ENCODE results near the gene CLCN3.

The CLCN3 gene

DNA sequence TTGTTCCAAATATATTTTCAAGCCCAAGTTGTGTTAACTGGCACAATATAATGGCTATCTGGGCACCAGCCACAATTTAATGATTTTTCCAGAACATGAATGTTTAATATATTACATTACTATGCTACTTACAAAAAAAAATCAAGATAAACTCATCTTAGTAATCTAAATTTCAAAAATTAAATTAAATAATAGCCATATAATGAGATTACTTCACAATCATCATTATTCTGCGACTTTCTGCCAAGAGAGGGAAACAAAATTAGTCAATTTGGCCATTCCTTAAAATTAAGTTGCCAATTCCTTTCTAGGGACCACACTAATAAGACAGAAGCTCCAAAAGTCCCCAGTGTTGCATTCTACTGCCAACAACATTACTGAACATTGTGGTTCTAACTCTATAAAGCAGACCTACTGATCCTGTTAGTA is 15.5 kb upstream of the CLCN3 start:
- no peak overlapping the region for H3K4me3 ChIP-seq (ENCODE audit: low read length)
- no peaks in the 10 kb centered on the region for H3K9me3 ChIP-seq (ENCODE audit: low read length)
- H3K27me3 ChIP-seq (ENCODE audit: insufficient read depth, low read length) = no peaks in the 10 kb centered on the region
- H3K36me3 ChIP-seq (ENCODE audit: insufficient read depth, low read length) = peaks cover 15% of the 10 kb centered on the region
- H2AFZ ChIP-seq (ENCODE audit: low read depth, low read length) = no peak overlapping the region
- H3K4me1 ChIP-seq (ENCODE audit: insufficient read depth, low read length) = no peaks in the 10 kb centered on the region

DNA sequence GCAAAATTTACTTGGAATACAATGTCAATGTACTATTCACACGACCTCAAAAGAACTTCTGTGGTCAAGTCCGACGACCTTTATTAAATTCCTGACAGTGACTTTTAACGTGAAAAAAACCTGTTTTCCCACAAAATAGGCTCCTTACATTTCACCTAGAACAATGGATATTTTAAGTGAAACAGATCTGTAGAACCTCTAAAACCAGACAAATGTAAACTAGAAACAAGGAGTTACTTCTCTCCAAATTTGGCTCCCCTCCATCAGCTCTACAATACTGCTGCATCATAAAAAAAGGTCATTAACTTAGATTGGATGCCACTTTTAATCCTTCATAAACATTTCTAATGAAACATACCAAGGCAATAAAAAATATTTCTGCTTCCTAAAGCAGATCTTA is 9.2 kb upstream of the CLCN3 start:
- Histone ChIP-seq H2AFZ (ENCODE audit: low read depth, low read length) (no peak overlapping the region), H3K4me1 (ENCODE audit: insufficient read depth, low read length) (peaks cover 17% of the 10 kb centered on the region), H3K36me3 (ENCODE audit: insufficient read depth, low read length) (peaks cover 2% of the 10 kb centered on the region), H3K27me3 (ENCODE audit: insufficient read depth, low read length) (no peaks in the 10 kb centered on the region), H3K4me3 (ENCODE audit: low read length) (peak overlapping the region; percentile 83), H3K9me3 (ENCODE audit: low read length) (no peaks in the 10 kb centered on the region)

DNA sequence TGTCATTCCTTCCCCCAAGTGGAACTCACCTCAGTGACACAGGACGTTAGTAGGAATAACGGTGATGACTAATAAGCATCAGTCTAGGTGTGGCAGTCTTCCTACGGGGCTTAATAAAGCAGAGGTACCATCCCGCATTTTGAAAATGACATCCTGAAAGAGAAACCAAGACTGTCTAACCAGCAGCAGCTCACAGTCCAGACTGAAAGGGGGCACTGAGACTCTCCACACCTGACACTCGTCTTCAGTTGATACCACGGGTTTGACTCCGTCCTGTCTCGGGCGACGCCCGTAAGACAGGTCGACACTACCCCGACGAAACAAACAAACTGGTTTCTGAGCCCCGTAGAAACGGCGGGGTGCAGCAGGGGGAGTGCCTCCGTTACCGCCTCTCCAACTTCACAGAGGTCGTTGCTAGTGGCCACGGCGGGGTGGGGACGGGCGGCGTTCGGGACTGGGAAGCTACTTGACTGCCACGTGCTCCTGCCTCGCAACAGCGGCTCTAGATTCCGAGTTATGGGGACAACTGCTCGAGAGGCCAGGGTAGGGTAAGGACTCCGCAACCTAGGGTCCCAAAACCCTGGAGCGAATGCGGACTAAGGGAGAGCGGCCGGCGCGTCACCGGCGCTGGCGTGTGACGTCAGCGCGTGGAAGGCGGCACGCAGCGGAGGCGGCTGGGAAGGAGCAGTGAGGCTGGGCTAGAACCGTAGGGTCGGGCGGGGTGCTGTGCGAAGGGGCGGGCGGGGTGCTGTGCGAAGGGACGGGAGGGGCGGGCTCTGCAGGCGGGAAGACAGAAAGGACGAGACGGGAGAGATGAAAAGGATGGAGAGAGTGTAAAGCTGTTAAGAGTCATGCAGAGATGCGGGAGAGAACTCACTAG is 8.1 kb upstream of the CLCN3 start, which contains the start of gene NEK1:
TSS of gene NEK1 (minus strand) at position 593 of the 880 bp plus-strand sequence. CDS start 9,953 bp downstream, outside the sequence.
- H3K4me1 ChIP-seq (ENCODE audit: insufficient read depth, low read length) = peaks cover 17% of the 10 kb centered on the region
- H3K4me3 ChIP-seq (ENCODE audit: low read length) = peak within 1 kb of the TSS; percentile 83
- H3K36me3 ChIP-seq (ENCODE audit: insufficient read depth, low read length) = peaks cover 2% of the 10 kb centered on the region
- H3K27me3 ChIP-seq (ENCODE audit: insufficient read depth, low read length) = no peaks in the 10 kb centered on the region
- H2AFZ ChIP-seq (ENCODE audit: low read depth, low read length) = peak within 1 kb of the TSS; percentile 95
- no peaks in the 10 kb centered on the region for H3K9me3 ChIP-seq (ENCODE audit: low read length)

DNA sequence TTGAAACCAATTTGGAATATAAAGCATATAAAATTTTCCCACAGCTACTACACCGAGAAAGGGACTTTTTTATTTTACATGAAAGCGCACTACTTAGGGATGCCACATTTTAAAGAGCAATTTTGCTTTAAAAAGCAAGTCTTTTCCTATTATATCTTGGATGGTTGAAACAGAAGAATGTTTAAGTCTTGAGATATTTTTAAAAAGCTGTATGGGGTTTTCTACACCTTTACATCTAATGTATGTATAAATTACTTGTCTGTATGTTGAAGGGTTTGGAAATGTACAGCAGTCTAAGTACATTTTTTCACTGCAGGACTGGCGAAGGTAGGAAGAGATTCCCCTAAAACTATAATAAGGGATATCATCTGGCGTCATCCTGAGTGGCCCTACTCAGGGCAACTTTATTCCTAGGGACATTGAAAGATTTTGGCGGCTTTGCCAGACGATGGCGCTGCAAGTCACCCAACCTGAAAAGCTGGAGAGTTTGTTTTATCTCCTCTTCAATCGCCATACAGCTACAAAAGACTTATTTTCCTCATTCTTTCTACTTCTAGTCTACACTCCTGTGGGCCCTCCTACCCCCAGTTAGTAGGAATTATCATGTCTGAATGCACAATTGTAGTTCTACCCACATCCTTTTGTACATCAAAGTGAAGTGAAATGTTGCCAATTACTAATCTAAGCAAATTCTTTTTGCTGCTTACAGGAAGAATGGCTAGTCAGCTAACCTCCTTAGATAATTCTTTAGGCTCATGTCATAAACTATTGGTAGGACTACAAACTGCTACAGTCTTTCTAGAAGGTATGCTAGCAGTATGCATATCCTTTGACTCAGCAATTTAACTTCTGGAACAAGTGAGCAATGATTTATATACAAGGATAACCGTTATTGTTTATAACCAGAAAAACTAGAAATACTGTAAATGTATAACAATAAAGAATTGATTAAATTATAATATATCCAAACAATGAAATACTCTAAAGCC is 7.2 kb upstream of the CLCN3 start:
- Histone ChIP-seq H2AFZ (ENCODE audit: low read depth, low read length) (peak overlapping the region; percentile 95), H3K4me3 (ENCODE audit: low read length) (peak overlapping the region; percentile 83), H3K9me3 (ENCODE audit: low read length) (no peaks in the 10 kb centered on the region), H3K4me1 (ENCODE audit: insufficient read depth, low read length) (peaks cover 17% of the 10 kb centered on the region), H3K27me3 (ENCODE audit: insufficient read depth, low read length) (no peaks in the 10 kb centered on the region), H3K36me3 (ENCODE audit: insufficient read depth, low read length) (peaks cover under 1% of the 10 kb centered on the region)

DNA sequence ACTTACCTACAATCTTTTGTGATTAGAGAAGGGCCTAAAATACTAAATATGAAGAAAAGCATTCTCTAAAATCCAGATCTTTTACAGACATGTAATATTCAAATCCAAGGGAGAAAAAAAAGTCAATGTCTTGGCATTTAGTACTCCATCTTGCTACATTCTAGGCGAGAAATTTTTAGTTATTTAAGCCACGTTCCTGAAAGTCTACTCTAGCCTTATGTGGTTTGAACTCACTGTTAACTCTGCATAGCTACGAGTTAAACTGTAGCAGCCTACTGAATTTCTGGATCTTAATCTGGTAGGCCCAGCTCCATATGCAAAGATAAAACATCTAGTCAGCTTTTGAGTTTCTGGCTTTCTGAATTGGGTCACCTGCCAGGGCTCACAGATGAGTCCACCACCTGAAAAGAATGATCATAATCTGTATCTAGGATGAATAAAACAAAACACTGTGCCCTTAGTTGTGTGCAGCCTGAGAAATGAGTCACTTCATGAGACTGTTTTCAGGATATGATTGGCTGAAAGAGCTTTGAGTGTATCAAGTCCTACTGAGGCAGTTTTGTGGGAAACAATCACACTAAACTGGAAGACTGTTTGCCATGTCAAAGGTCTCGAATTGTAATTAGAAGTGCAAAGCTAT is 4.8 kb upstream of the CLCN3 start:
- Histone ChIP-seq H2AFZ (ENCODE audit: low read depth, low read length) (no peak overlapping the region), H3K9me3 (ENCODE audit: low read length) (no peaks in the 10 kb centered on the region), H3K4me1 (ENCODE audit: insufficient read depth, low read length) (peaks cover 17% of the 10 kb centered on the region), H3K27me3 (ENCODE audit: insufficient read depth, low read length) (no peaks in the 10 kb centered on the region), H3K4me3 (ENCODE audit: low read length) (no peak overlapping the region), H3K36me3 (ENCODE audit: insufficient read depth, low read length) (no peaks in the 10 kb centered on the region)

DNA sequence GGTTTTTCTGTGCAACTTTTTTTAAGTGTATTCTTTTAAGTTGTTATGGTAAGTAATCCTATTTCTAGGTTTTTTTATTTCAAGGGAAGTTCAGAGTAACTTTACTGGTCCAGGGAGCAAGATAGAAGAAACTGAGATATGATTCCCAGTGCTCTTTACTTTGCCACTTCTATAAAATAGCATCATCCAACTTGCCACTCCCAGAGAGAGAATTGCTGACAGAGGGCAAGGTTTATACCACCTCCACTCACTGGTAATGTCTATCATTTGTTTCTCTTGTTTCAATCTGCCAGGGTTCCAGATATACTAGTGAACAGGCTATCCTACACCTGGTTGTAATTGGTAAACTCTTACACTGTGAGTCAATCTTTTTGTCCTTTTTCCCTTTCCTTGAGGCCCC is 3.5 kb upstream of the CLCN3 start:
- Histone ChIP-seq H2AFZ (ENCODE audit: low read depth, low read length) (no peak overlapping the region), H3K36me3 (ENCODE audit: insufficient read depth, low read length) (no peaks in the 10 kb centered on the region), H3K4me1 (ENCODE audit: insufficient read depth, low read length) (peaks cover 8% of the 10 kb centered on the region), H3K9me3 (ENCODE audit: low read length) (no peaks in the 10 kb centered on the region), H3K4me3 (ENCODE audit: low read length) (no peak overlapping the region), H3K27me3 (ENCODE audit: insufficient read depth, low read length) (no peaks in the 10 kb centered on the region)

DNA sequence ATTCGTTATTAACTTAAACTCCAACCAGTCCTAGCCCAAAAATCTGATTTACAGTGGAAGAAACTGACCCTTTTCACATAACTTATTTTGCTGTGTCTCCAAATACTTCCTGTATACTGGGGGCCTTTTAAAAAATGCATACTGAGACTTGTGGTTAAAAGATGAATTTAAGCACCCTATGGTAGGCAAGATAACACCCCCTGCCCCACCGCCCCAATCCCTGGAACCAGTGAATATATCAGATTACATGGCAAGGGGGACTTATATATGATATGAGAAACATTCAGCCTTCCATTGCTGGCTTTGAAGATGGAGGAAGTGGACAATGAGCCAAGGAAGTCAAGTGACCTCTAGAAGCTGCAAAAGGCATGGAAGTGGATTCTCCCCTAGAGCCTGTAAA is 3.1 kb upstream of the CLCN3 start:
- H3K27me3 ChIP-seq (ENCODE audit: insufficient read depth, low read length) = no peaks in the 10 kb centered on the region
- no peak overlapping the region for H3K4me3 ChIP-seq (ENCODE audit: low read length)
- no peaks in the 10 kb centered on the region for H3K36me3 ChIP-seq (ENCODE audit: insufficient read depth, low read length)
- no peaks in the 10 kb centered on the region for H3K9me3 ChIP-seq (ENCODE audit: low read length)
- no peak overlapping the region for H2AFZ ChIP-seq (ENCODE audit: low read depth, low read length)
- peaks cover 12% of the 10 kb centered on the region for H3K4me1 ChIP-seq (ENCODE audit: insufficient read depth, low read length)

DNA sequence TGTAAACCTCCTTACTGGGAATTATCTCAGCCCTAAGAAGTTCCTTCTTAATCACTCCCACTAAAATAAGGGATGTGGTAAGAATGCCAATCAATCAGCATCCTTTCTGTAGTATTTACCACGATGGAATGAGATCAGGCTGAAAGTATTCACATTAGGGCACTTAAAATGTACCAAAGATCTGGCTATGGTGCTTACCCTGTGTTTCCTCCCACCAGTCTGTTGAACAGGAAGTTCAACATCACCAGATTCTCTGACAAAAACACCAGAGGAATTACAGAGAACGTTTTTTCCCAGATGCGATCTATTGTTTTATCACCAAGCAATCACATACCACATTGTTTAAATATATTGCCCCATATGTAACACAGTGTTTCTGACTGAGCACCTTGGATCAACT is 2.1 kb upstream of the CLCN3 start:
- H3K27me3 ChIP-seq (ENCODE audit: insufficient read depth, low read length) = no peaks in the 10 kb centered on the region
- no peaks in the 10 kb centered on the region for H3K36me3 ChIP-seq (ENCODE audit: insufficient read depth, low read length)
- no peak overlapping the region for H3K4me3 ChIP-seq (ENCODE audit: low read length)
- peaks cover 14% of the 10 kb centered on the region for H3K4me1 ChIP-seq (ENCODE audit: insufficient read depth, low read length)
- no peaks in the 10 kb centered on the region for H3K9me3 ChIP-seq (ENCODE audit: low read length)
- H2AFZ ChIP-seq (ENCODE audit: low read depth, low read length) = no peak overlapping the region

DNA sequence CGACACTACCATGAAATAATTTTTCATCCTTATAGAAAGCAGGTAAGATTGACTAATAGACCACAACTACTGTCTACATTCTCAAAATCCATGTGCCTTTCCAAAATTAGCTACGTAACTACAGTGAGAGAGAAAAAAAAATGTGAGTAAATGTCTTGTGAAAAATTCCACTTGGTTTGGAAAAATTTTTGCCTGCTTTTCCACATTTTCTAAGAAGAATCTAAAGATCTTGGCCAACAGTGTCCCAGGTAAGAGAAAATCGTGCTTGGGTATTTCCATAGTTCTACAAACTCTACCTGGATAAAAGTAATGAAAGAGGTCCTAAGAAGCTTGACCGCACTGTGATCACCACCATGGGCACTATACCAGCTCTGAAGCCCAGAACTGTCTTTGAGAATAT is 1.4 kb upstream of the CLCN3 start:
- peaks cover 9% of the 10 kb centered on the region for H3K4me1 ChIP-seq (ENCODE audit: insufficient read depth, low read length)
- H3K9me3 ChIP-seq (ENCODE audit: low read length) = no peaks in the 10 kb centered on the region
- H3K36me3 ChIP-seq (ENCODE audit: insufficient read depth, low read length) = no peaks in the 10 kb centered on the region
- H3K4me3 ChIP-seq (ENCODE audit: low read length) = peak overlapping the region; percentile 71
- no peaks in the 10 kb centered on the region for H3K27me3 ChIP-seq (ENCODE audit: insufficient read depth, low read length)
- H2AFZ ChIP-seq (ENCODE audit: low read depth, low read length) = no peak overlapping the region

DNA sequence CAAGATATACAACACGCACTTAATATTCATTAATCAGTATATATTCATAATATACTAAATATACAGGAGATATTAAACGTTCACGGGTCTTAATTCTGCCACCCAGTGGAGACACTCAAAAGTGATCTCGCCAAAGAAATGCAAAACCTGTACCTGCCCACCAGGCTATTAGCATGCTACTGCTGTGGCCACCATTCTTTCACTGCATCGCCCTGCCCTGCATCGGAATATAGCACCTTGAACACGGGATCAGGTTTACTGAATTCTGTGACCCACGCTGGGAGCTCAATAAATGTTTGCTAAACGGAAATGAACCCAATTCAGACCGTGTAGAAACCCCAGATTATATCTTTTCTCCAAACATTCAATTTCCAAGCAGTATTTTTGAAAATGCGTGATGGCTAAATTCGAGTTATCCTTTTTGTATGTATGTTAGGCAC is 840 bp upstream of the CLCN3 start:
- Histone ChIP-seq H3K4me3 (ENCODE audit: low read length) (peak overlapping the region; percentile 71), H2AFZ (ENCODE audit: low read depth, low read length) (peak overlapping the region; percentile 80), H3K36me3 (ENCODE audit: insufficient read depth, low read length) (no peaks in the 10 kb centered on the region), H3K9me3 (ENCODE audit: low read length) (no peaks in the 10 kb centered on the region), H3K27me3 (ENCODE audit: insufficient read depth, low read length) (no peaks in the 10 kb centered on the region), H3K4me1 (ENCODE audit: insufficient read depth, low read length) (peaks cover 9% of the 10 kb centered on the region)

DNA sequence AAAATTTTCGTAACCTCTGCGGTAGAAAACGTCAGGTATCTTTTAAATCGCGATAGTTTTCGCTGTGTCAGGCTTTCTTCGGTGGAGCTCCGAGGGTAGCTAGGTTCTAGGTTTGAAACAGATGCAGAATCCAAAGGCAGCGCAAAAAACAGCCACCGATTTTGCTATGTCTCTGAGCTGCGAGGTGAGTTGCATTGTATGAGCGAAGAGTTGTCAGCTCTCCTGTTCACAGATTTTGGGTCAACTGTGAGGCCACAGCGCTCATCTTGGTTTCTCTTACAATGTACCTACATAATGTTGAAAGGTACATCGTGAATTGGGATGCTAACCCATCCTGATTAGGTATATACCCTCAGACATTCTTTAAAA is 486 bp downstream of the CLCN3 start:
- H3K27me3 ChIP-seq (ENCODE audit: insufficient read depth, low read length) = no peaks in the 10 kb centered on the region
- H3K4me3 ChIP-seq (ENCODE audit: low read length) = peak overlapping the region; percentile 71
- H3K9me3 ChIP-seq (ENCODE audit: low read length) = no peaks in the 10 kb centered on the region
- no peaks in the 10 kb centered on the region for H3K36me3 ChIP-seq (ENCODE audit: insufficient read depth, low read length)
- H2AFZ ChIP-seq (ENCODE audit: low read depth, low read length) = no peak overlapping the region
- H3K4me1 ChIP-seq (ENCODE audit: insufficient read depth, low read length) = peaks cover 9% of the 10 kb centered on the region

DNA sequence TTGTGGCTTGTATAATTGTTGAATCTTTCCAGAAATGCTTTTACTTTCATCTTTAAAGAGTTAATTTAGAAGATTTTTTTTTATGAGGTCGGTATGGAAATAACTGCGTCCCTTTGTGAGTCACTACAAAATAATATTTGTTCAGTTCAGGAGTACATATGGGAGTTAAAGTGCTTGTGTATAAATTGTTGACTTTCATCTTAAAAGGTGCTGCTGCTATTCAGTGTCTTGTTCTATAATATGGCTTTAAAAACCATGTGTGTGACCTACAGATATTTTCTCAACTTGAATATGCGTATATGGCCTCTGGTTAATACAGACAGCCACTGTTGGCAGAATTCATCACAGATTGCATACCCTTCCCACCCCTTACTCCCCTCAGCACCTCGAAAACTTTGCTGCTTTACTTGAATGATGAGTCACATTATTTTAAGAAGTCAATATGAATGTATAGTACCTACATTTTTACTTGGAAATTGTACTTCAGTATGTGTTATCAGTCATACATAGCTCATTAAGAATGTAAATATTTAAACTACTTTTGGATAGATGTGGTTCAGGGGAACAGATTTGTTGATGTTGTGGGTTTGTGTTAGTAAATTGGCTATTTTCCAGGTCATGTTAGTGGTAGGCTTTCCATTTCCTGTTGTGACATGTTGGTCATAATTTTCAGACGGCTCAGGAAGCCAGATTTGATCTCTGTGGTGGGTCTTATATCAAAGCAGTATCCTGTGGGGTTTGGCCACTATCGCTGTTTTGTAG is 1.5 kb downstream of the CLCN3 start:
- no peak overlapping the region for H2AFZ ChIP-seq (ENCODE audit: low read depth, low read length)
- no peaks in the 10 kb centered on the region for H3K9me3 ChIP-seq (ENCODE audit: low read length)
- peak overlapping the region; percentile 71 for H3K4me3 ChIP-seq (ENCODE audit: low read length)
- no peaks in the 10 kb centered on the region for H3K27me3 ChIP-seq (ENCODE audit: insufficient read depth, low read length)
- no peaks in the 10 kb centered on the region for H3K36me3 ChIP-seq (ENCODE audit: insufficient read depth, low read length)
- H3K4me1 ChIP-seq (ENCODE audit: insufficient read depth, low read length) = peaks cover 9% of the 10 kb centered on the region
